GM23248 (cell line): ENCODE results near the gene GPR61. TPM values are rescaled to one million over a fixed set of nuclear protein-coding genes. Genes with fewer than 3 reads are reported as not detected.

ENCODE experiments used
- DNase-seq: peaks from one replicate; pipeline ENCODE4 v3.0.0-alpha.2; 2015
- H2AFZ ChIP-seq: fragments of 200-600 bp; sonication (generic); 2 replicates; pipeline ENCODE4 v1.6.1; 2016; ENCODE audit warnings: antibody characterized with exemption
- H3F3A ChIP-seq: fragments of 200-600 bp; sonication (generic); 2 replicates; pipeline ENCODE4 v1.6.1; 2016; ENCODE audit warnings: mild to moderate bottlenecking, antibody characterized with exemption, mixed run types; ENCODE audit not compliant: insufficient read depth
- H3K27ac ChIP-seq: fragments of 200-600 bp; sonication (generic); 2 replicates; pipeline ENCODE4 v1.5.1; 2016; ENCODE audit warnings: mild to moderate bottlenecking
- H3K27me3 ChIP-seq: fragments of 200-600 bp; sonication (generic); replicated peaks from 2 replicates; pipeline ENCODE4 v1.6.1; 2016; ENCODE audit warnings: mild to moderate bottlenecking; ENCODE audit not compliant: insufficient read depth
- H3K36me3 ChIP-seq: fragments of 200-600 bp; sonication (generic); 2 replicates; pipeline ENCODE4 v1.6.1; 2016; ENCODE audit warnings: low read depth, mild to moderate bottlenecking
- H3K4me1 ChIP-seq: fragments of 200-600 bp; sonication (generic); 2 replicates; pipeline ENCODE4 v1.6.1; 2016; ENCODE audit warnings: mild to moderate bottlenecking; ENCODE audit not compliant: insufficient read depth
- H3K4me2 ChIP-seq: fragments of 200-600 bp; sonication (generic); one replicate; pipeline ENCODE4 v1.6.1; 2016; ENCODE audit warnings: mild to moderate bottlenecking; ENCODE audit not compliant: unreplicated experiment
- H3K4me3 ChIP-seq: fragments of 200-600 bp; sonication (generic); 2 replicates; pipeline ENCODE4 v1.5.1; 2016; ENCODE audit warnings: mild to moderate bottlenecking
- H3K79me2 ChIP-seq: fragments of 200-600 bp; sonication (generic); 2 replicates; pipeline ENCODE4 v1.6.1; 2016; ENCODE audit warnings: mild to moderate bottlenecking; ENCODE audit not compliant: insufficient read depth
- H3K9ac ChIP-seq: fragments of 200-600 bp; sonication (generic); 2 replicates; pipeline ENCODE4 v1.6.1; 2016; ENCODE audit warnings: mild to moderate bottlenecking
- H3K9me2 ChIP-seq: fragments of 200-600 bp; sonication (generic); 2 replicates; pipeline ENCODE4 v1.6.1; 2016; ENCODE audit warnings: mixed run types, mild to moderate bottlenecking, moderate library complexity; ENCODE audit not compliant: insufficient read depth
- H3K9me3 ChIP-seq: fragments of 200-600 bp; sonication (generic); one replicate; pipeline ENCODE4 v1.6.1; 2017; ENCODE audit warnings: low read depth
- H4K20me1 ChIP-seq: fragments of 200-600 bp; sonication (generic); 2 replicates; pipeline ENCODE4 v1.6.0; 2016; ENCODE audit not compliant: insufficient read depth
- EZH2 ChIP-seq: fragments of 200-600 bp; sonication (generic); IDR thresholded peaks from 2 replicates; pipeline ENCODE4 v1.6.1; 2018; ENCODE audit warnings: antibody characterized with exemption, mild to moderate bottlenecking; ENCODE audit not compliant: insufficient read depth, poor library complexity, severe bottlenecking
- EZH2phosphoT487 ChIP-seq: fragments of 200-600 bp; sonication (generic); IDR thresholded peaks from 2 replicates; pipeline ENCODE4 v1.6.1; 2018; ENCODE audit warnings: antibody characterized with exemption, moderate library complexity, mild to moderate bottlenecking, low read depth; ENCODE audit not compliant: insufficient read depth
- WGBS, 2 experiments: methylation state at CpG; one replicate each; pipeline ENCODE4 v1.1.6; 2015 to 2017; ENCODE audit warnings: low lambda C conversion rate in 2 of 2, low coverage in 1 of 2; ENCODE audit errors: missing lambda C conversion rate in 2 of 2; 5-methylcytosine and 5-hydroxymethylcytosine counted together
- in situ Hi-C: fragments of 300-500 bp; cut with MboI; formaldehyde crosslinking; loops from 2 replicates; pipeline ENCODE4 v1.15.0; 2020
- polyA plus RNA-seq: library from polyadenylated mRNA; unstranded; fragments of >200 nt; fragmentation: Nextera tagmentation; extraction: Ambion mirVana; gene quantifications from 2 replicates; pipeline ENCODE4 v1.2.1, GENCODE V29; 2016
- total RNA-seq: library from RNA; depleted of rRNA; stranded (reverse); fragments of >200 nt; shearing (Covaris generic); gene quantifications from 2 replicates; pipeline ENCODE4 v1.2.3, GENCODE V29; 2014

The GPR61 gene
- total and polyA plus RNA-seq, 2 experiments from 2014 or later: not detected

DNA sequence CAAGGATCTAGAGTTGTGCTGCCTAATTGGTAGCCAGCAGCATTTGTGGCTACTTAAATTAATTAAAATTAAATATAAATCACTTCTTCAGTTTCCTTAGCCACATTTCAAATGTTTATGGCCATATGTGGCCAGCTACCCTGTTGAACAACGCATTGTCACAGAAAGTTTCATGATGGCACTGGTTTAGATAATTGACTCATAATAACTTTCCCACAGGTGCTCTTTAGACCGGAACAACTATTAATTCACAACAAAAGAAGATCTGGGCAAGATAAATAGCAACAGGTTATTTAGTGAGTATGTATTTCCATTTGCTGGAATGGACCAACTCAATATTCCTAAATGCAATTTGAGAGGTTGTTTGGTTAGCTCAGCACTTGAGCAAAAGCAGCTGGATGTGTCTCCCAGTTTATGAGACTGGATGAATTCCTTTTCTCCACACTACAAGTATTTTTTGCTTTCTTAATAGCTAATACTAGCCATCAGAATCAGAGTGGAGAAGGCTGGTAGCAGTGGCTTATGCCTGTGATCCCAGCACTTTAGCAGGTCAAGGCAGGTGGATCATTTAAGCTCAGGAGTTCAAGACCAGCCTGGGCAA, 26.5 kb upstream of the GPR61 start:
- DNase-seq: no peak
- in situ Hi-C loops: no loop called here
- TF ChIP-seq EZH2phosphoT487 (no peak), EZH2 (no peak)

DNA sequence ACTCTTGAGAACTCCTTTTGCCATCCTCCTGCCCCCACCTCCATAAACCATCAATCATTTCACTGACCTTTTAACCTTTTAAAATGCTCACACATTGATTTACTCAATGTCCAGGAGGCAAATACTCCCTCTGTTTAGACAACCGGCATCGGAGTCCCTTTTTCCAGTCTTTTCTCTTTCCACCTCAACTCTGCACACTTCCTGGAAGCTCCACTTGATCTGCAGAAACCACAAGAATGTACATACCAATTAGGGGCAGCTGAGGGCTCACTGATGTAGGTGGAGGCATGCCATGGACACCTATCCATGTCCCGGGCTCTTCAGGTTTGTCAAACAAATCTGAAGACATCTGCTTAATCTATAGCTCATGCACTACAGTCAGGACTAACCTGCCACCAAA, 24.8 kb upstream of the GPR61 start:
- Histone ChIP-seq H3K9me3 (no peaks in the 10 kb centered on the region), H3K27ac (no peak overlapping the region), H3K4me2 (no peak overlapping the region), H3K79me2 (no peaks in the 10 kb centered on the region), H3F3A (no peaks in the 10 kb centered on the region), H3K9me2 (no peaks in the 10 kb centered on the region), H2AFZ (no peak overlapping the region), H3K36me3 (no peaks in the 10 kb centered on the region), H3K9ac (no peak overlapping the region), H3K27me3 (no peaks in the 10 kb centered on the region), H4K20me1 (no peaks in the 10 kb centered on the region), H3K4me1 (peaks cover 3% of the 10 kb centered on the region), H3K4me3 (no peak overlapping the region)
- WGBS, 2 experiments: 46 to 53% methylated on average over 3 of the region's 3 CpGs
- no peak for TF ChIP-seq EZH2
- no peak for TF ChIP-seq EZH2phosphoT487
- in situ Hi-C loops: no loop called here
- no peak for DNase-seq

More for the DNA sequence above, 26.5 kb upstream of the GPR61 start:
- Histone ChIP-seq H3K27ac (no peak overlapping the region), H3K4me3 (no peak overlapping the region), H4K20me1 (no peaks in the 10 kb centered on the region), H3K4me1 (peaks cover 4% of the 10 kb centered on the region), H3K9me2 (no peaks in the 10 kb centered on the region), H3K27me3 (no peaks in the 10 kb centered on the region), H3K9ac (no peak overlapping the region), H3K4me2 (no peak overlapping the region), H3F3A (no peaks in the 10 kb centered on the region), H2AFZ (no peak overlapping the region), H3K79me2 (no peaks in the 10 kb centered on the region), H3K9me3 (no peaks in the 10 kb centered on the region), H3K36me3 (no peaks in the 10 kb centered on the region)
- 88 to 92% methylated on average over 2 of the region's 2 CpGs for WGBS, 2 experiments

DNA sequence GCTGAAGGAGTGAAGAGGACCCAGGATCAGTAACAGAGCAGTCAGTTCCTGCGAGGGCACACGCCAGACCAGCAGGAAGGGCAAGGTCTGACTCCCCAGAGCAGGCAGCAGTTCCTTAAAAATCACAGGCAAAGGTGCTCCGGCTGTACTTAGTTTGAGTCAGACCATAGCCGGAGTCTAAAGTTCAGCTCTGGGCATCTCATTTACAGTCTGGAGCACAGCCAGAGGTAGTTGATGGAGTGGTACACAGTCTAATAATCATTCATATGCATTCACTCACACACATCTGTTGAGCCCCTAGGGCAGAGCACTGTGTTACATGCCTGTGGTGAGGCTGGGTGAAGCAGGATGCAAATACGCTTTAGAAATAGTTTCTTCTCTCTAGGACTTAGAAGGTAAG, 22.8 kb upstream of the GPR61 start:
- Histone ChIP-seq H3K9me3 (no peaks in the 10 kb centered on the region), H3K27me3 (0 out of 2 replicates have a peak, but pooled peaks cover 3% of the 10 kb centered on the region), H3K36me3 (no peaks in the 10 kb centered on the region), H4K20me1 (no peaks in the 10 kb centered on the region), H3K79me2 (no peaks in the 10 kb centered on the region), H3K4me3 (no peak overlapping the region), H3K4me2 (no peak overlapping the region), H3K9ac (no peak overlapping the region), H3K4me1 (no peaks in the 10 kb centered on the region; the same call in 1 of the 2 replicates), H2AFZ (no peak overlapping the region), H3K9me2 (no peaks in the 10 kb centered on the region), H3F3A (no peaks in the 10 kb centered on the region), H3K27ac (no peak overlapping the region)
- TF ChIP-seq EZH2phosphoT487 (no peak), EZH2 (no peak)
- in situ Hi-C loops: no loop called here
- DNase-seq: no peak
- 57 to 62% methylated on average over 5 of the region's 5 CpGs for WGBS, 2 experiments

DNA sequence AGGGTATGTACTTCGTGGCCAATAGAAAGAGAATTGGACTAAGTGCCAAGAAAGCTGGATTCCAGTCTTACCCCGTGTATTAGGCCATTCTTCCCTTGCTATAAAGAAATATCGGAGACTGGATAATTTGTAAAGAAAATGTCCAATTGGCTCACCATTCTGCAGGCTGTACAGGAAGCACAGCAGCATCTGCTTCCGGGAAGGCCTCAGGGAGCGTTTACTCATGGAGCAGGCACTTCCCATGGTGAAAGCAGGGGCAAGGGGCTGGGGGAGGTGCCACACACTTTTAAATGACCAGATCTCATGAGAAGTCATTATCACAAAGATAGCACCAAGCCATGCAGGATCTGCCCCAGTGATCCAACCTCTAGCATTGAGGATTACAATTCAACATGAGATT, 22.3 kb upstream of the GPR61 start:
- in situ Hi-C loops: no loop called here
- no peaks in the 10 kb centered on the region; the same call in 1 of the 2 replicates for H3K4me1 ChIP-seq
- WGBS, 2 experiments: 74 to 77% methylated on average over 5 of the region's 5 CpGs
- no peaks in the 10 kb centered on the region for H3K36me3 ChIP-seq
- H2AFZ ChIP-seq: no peak overlapping the region
- no peak for DNase-seq
- no peak overlapping the region for H3K4me2 ChIP-seq
- no peak overlapping the region for H3K27ac ChIP-seq
- no peaks in the 10 kb centered on the region for H3F3A ChIP-seq
- no peaks in the 10 kb centered on the region for H3K9me2 ChIP-seq
- no peak overlapping the region for H3K4me3 ChIP-seq
- 0 out of 2 replicates have a peak, but pooled peaks cover 8% of the 10 kb centered on the region for H3K27me3 ChIP-seq
- TF ChIP-seq EZH2 (no peak), EZH2phosphoT487 (no peak)
- H3K9me3 ChIP-seq: no peaks in the 10 kb centered on the region
- no peaks in the 10 kb centered on the region for H4K20me1 ChIP-seq
- H3K9ac ChIP-seq: no peak overlapping the region
- no peaks in the 10 kb centered on the region for H3K79me2 ChIP-seq
